Kidney glomerular epithelial cell (primary cell): ENCODE results near the gene TBC1D22A.

Experiments
- DNase-seq: peaks from one replicate; lab custom pipeline; 2025; lab: John Stamatoyannopoulos, UW

TBC1D22A gene

GRCh38 chr22:47060718-47061117 is 298.3 kb downstream of the TBC1D22A start:
- no peak for DNase-seq

- DNase-seq = no peak
Observed at GRCh38 chr22:47061226-47061625, 298.8 kb downstream of the TBC1D22A start.

GRCh38 chr22:47062126-47062525 is 299.7 kb downstream of the TBC1D22A start:
- no peak for DNase-seq

GRCh38 chr22:47063071-47063509 is 300.6 kb downstream of the TBC1D22A start:
- no peak for DNase-seq

GRCh38 chr22:47063606-47064005 is 301.2 kb downstream of the TBC1D22A start:
- DNase-seq = no peak

GRCh38 chr22:47064016-47064415 is 301.6 kb downstream of the TBC1D22A start:
- DNase-seq = no peak

- no peak for DNase-seq
Observed at GRCh38 chr22:47064416-47064815, 302.0 kb downstream of the TBC1D22A start.

GRCh38 chr22:47065756-47066615 is 303.5 kb downstream of the TBC1D22A start:
- no peak for DNase-seq

GRCh38 chr22:47066616-47066905 is 304.1 kb downstream of the TBC1D22A start:
- no peak for DNase-seq

- DNase-seq = no peak
Observed at GRCh38 chr22:47067321-47067890, 305.0 kb downstream of the TBC1D22A start.

- no peak for DNase-seq
Observed at GRCh38 chr22:47067911-47068625, 305.6 kb downstream of the TBC1D22A start.

- no peak for DNase-seq
Observed at GRCh38 chr22:47068626-47068996, 306.2 kb downstream of the TBC1D22A start.

- no peak for DNase-seq
Observed at GRCh38 chr22:47069270-47069669, 306.8 kb downstream of the TBC1D22A start.

- no peak for DNase-seq
Observed at GRCh38 chr22:47071078-47071806, 308.8 kb downstream of the TBC1D22A start.

- no peak for DNase-seq
Observed at GRCh38 chr22:47071807-47072641, 309.6 kb downstream of the TBC1D22A start.

- no peak for DNase-seq
Observed at GRCh38 chr22:47072642-47072967, 310.2 kb downstream of the TBC1D22A start.

GRCh38 chr22:47073075-47073474 is 310.6 kb downstream of the TBC1D22A start:
- no peak for DNase-seq

GRCh38 chr22:47074105-47074504 is 311.7 kb downstream of the TBC1D22A start:
- DNase-seq = no peak

- no peak for DNase-seq
Observed at GRCh38 chr22:47075568-47075967, 313.1 kb downstream of the TBC1D22A start.

- DNase-seq = no peak
Observed at GRCh38 chr22:47076758-47077157, 314.3 kb downstream of the TBC1D22A start.

- no peak for DNase-seq
Observed at GRCh38 chr22:47080100-47080499, 317.6 kb downstream of the TBC1D22A start.

- no peak for DNase-seq
Observed at GRCh38 chr22:47082505-47082904, 320.1 kb downstream of the TBC1D22A start.
